Mesodermal cell (in vitro differentiated cells): ENCODE data around the gene TRAF3.

Source experiments
- H3K27ac ChIP-seq: 2 replicates; pipeline ENCODE4 v1.7.0; 2013; ENCODE audit warnings: mild to moderate bottlenecking, low read depth, low read length, moderate library complexity; ENCODE audit not compliant: severe bottlenecking
- H3K36me3 ChIP-seq: 2 replicates; pipeline ENCODE4 v1.7.1; 2013; ENCODE audit warnings: mild to moderate bottlenecking, low read length, moderate library complexity; ENCODE audit not compliant: control insufficient read depth, insufficient read depth
- H3K4me1 ChIP-seq: one replicate; pipeline ENCODE4 v1.7.1; 2013; ENCODE audit warnings: mild to moderate bottlenecking, low read length; ENCODE audit not compliant: insufficient read depth, control insufficient read depth, poor library complexity, severe bottlenecking
- H3K4me3 ChIP-seq: 2 replicates; pipeline ENCODE4 v1.7.0; 2013; ENCODE audit warnings: low read length, control low read depth, mild to moderate bottlenecking; ENCODE audit not compliant: insufficient read depth, poor library complexity, severe bottlenecking; ENCODE audit errors: extremely low read depth
- H3K9me3 ChIP-seq: 2 replicates; pipeline ENCODE4 v1.7.1; 2013; ENCODE audit warnings: mild to moderate bottlenecking, low read length, moderate library complexity; ENCODE audit not compliant: control insufficient read depth
- WGBS, 2 experiments: methylation state at CpG; one replicate each; pipeline ENCODE4 v1.1.5; 2013; ENCODE audit warnings: missing lambda C conversion rate in 2 of 2; ENCODE audit not compliant: insufficient coverage in 2 of 2; 5-methylcytosine and 5-hydroxymethylcytosine counted together

TRAF3 gene

DNA sequence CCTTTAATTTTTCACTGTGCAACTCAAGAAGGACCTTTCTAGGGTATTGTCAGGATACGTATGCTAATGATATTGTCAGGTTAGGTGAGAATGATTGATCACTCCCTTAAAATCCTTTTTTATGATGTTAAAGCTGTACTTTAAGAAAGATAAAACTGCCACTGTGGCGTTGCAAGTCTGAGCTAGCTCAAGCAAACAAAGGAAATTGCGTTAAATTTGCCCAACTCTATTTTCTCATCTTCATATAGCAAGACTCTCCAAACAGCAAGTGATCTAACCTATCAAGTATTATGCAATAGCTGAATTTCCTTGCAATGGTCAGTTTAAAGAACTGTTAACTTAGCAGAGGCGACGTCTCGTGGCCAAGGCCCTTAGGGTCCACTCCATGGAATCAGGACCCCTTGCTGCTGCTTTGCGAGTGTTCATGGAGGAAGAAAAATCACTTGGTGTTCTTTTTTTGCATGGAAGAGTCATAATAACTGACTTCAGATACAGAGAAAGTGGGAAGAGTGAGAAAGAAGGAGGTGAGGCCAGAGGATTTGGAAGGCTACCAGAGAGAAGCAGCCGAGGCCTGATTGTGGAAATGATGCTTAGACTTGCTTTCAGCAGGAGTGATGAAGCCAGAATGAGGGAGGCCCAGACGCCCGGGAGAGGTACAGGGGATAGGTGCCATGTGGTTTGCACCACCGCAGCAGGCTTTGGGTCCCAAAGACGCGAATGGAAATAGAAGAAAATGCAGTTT is 2.5 kb downstream of the TRAF3 start:
- Histone ChIP-seq H3K4me1 (peaks cover 14% of the 10 kb centered on the region), H3K9me3 (no peaks in the 10 kb centered on the region), H3K27ac (no peak overlapping the region), H3K36me3 (peaks cover 3% of the 10 kb centered on the region), H3K4me3 (no peak overlapping the region)
- WGBS, 2 experiments: 88 to 90% methylated on average over 9 to 12 of the region's 13 CpGs

GRCh38 chr14:102781063-102781462 is 3.8 kb downstream of the TRAF3 start:
- peaks cover 3% of the 10 kb centered on the region for H3K36me3 ChIP-seq
- no peak overlapping the region for H3K4me3 ChIP-seq
- no peak overlapping the region for H3K27ac ChIP-seq
- H3K9me3 ChIP-seq: no peaks in the 10 kb centered on the region
- WGBS, 2 experiments: 83 to 100% methylated on average over 2 to 4 of the region's 4 CpGs
- peaks cover 12% of the 10 kb centered on the region for H3K4me1 ChIP-seq

- Histone ChIP-seq H3K9me3 (no peaks in the 10 kb centered on the region), H3K36me3 (peaks cover 3% of the 10 kb centered on the region), H3K4me1 (peaks cover 6% of the 10 kb centered on the region), H3K4me3 (no peak overlapping the region), H3K27ac (no peak overlapping the region)
- 94 to 95% methylated on average over 5 to 6 of the region's 7 CpGs for WGBS, 2 experiments
Measured at GRCh38 chr14:102782974-102783373, 5.7 kb downstream of the TRAF3 start.

DNA sequence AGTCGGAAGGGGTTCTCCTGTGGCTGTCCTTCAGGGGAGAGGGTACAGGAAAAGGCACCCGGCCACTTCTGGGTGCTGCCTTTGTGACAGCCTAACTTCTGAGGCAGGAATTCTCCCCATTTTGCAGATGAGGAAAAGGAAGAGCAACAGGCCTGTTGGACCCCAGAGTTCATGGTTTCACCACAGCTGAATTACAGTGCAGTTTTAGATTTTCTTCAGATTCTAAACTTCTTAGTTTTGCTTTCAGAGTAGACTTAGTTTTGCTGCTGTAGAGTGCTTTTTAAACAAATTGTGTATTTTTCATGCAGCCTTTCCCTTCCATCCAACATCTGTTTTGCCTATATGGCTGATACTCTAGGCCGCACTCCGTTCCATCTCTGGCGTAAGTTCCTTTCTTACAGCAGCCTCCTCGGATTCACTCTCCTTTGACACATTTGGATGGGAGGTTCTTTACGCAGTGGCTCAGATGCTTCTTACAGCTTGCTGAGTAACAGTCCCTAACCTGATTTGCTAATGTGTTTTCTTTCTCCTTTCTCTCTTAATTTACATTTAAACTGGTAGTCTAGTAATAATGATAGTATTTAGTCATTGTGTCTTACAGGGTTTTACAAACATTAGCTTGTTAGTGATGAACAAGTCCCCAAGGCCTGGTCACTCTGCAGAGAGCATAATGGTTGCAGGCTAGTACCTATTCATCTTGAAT is 7.8 kb downstream of the TRAF3 start:
- Histone ChIP-seq H3K36me3 (peaks cover 3% of the 10 kb centered on the region), H3K9me3 (no peaks in the 10 kb centered on the region), H3K4me3 (no peak overlapping the region), H3K27ac (no peak overlapping the region), H3K4me1 (no peaks in the 10 kb centered on the region)
- 92 to 95% methylated on average over 6 to 7 of the region's 7 CpGs for WGBS, 2 experiments

DNA sequence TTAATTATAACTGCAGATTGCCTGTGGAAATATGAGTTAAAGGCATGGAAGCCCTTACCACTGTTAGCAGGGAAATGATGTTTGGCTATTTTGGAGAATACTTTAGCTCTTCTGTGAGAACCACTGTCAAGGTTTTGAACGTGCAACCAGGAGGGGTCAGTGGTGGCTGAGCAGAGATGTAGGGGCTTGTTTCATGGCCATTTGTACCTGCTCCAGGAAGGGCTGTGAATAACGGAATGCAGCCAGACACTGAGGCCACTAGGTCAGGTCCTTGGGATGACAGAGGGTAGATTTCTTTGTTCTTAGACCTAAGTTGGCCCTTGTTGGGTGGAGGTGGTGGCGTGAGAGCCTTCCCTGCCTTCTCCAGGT is 8.3 kb downstream of the TRAF3 start:
- Histone ChIP-seq H3K27ac (no peak overlapping the region), H3K9me3 (no peaks in the 10 kb centered on the region), H3K4me3 (no peak overlapping the region), H3K4me1 (no peaks in the 10 kb centered on the region), H3K36me3 (no peaks in the 10 kb centered on the region)
- 84 to 91% methylated on average over 2 to 3 of the region's 3 CpGs for WGBS, 2 experiments

GRCh38 chr14:102786768-102787167 is 9.5 kb downstream of the TRAF3 start:
- Histone ChIP-seq H3K27ac (no peak overlapping the region), H3K4me3 (no peak overlapping the region), H3K36me3 (no peaks in the 10 kb centered on the region), H3K9me3 (no peaks in the 10 kb centered on the region), H3K4me1 (no peaks in the 10 kb centered on the region)
- WGBS, 2 experiments: 90 to 100% methylated on average over 2 to 4 of the region's 4 CpGs

- no peak overlapping the region for H3K27ac ChIP-seq
- WGBS, 2 experiments: 78% methylated on average over 1 of the region's 5 CpGs; no CpG with 5 or more reads in 1 of the 2 experiments
Measured at GRCh38 chr14:102789349-102789748, 12.1 kb downstream of the TRAF3 start.

DNA sequence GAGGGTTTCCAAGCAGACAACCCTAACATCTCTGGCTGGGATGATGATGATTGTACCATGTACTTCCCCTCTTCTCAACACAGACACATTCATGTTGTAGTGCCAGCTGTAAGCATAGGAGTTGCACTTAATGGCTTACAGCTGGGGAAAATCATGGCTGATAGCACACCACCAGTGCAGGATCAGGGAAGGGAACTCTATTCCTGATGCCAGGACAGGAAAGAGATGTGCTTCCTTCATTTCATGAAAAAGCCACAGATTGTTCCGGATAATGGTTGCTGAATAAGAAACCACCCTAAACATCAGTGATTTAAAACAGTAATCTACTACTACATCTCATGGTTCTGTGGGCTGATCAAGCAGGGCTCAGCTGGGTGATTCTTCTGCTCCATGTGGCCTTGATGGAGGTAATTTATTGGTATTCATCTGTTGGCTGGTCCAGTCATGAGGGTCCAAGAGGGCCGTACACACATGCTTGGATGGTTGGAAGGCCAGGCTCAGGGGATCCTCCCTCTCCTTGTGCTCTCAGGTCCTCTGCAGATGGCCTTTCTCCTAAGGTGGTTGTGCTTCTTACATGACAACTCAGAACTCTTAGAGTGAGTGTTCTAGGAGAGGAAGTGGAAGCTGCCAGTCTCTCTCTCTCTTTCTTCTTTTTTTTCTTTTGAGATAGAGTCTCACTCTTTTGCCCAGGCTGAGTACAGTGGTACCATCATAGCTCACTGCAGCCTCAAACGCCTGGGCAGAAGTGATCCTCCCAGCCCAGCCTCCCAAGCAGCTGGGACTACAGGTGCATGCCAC is 16.5 kb downstream of the TRAF3 start:
- no peaks in the 10 kb centered on the region for H3K9me3 ChIP-seq
- no peak overlapping the region for H3K4me3 ChIP-seq
- WGBS, 2 experiments: 90 to 100% methylated on average over 2 of the region's 3 CpGs
- no peak overlapping the region for H3K27ac ChIP-seq
- H3K36me3 ChIP-seq: no peaks in the 10 kb centered on the region
- H3K4me1 ChIP-seq: peaks cover 6% of the 10 kb centered on the region

More at GRCh38 chr14:102789349-102789748, 12.1 kb downstream of the TRAF3 start:
- H3K4me3 ChIP-seq: no peak overlapping the region
- H3K4me1 ChIP-seq: no peaks in the 10 kb centered on the region
- no peaks in the 10 kb centered on the region for H3K9me3 ChIP-seq
- no peaks in the 10 kb centered on the region for H3K36me3 ChIP-seq

GRCh38 chr14:102795060-102795925 is 18.0 kb downstream of the TRAF3 start:
- WGBS, 2 experiments: 74 to 92% methylated on average over 2 of the region's 2 CpGs
- H3K27ac ChIP-seq: peak overlapping the region; percentile 84
- H3K4me3 ChIP-seq: no peak overlapping the region

GRCh38 chr14:102796661-102797190 is 19.5 kb downstream of the TRAF3 start:
- peaks cover 12% of the 10 kb centered on the region for H3K4me1 ChIP-seq
- H3K27ac ChIP-seq: no peak overlapping the region
- 77 to 91% methylated on average over 6 to 7 of the region's 8 CpGs for WGBS, 2 experiments

More at GRCh38 chr14:102795060-102795925, 18.0 kb downstream of the TRAF3 start:
- Histone ChIP-seq H3K9me3 (no peaks in the 10 kb centered on the region), H3K36me3 (no peaks in the 10 kb centered on the region), H3K4me1 (peaks cover 12% of the 10 kb centered on the region)

More at GRCh38 chr14:102796661-102797190, 19.5 kb downstream of the TRAF3 start:
- H3K9me3 ChIP-seq: no peaks in the 10 kb centered on the region
- no peaks in the 10 kb centered on the region for H3K36me3 ChIP-seq
- H3K4me3 ChIP-seq: no peak overlapping the region
